Endothelial cell of umbilical vein (primary cell): ENCODE data around the gene ETNK1. TPM values are rescaled to one million over a fixed set of nuclear protein-coding genes. Genes with fewer than 3 reads are reported as not detected.
A peak's percentile ranks its signal among the peaks of the same experiment; 100 is the strongest.

Experiments
- BruUV-seq: library from RNA; stranded (reverse); fragments of 400-500 nt; replicated peaks from 2 replicates; lab custom pipeline; 2021; lab: Mats Ljungman, UMichigan
- CTCF ChIA-PET: fragments of 300-600, 350-600 bp; sonication (Branson Sonifier 250); formaldehyde crosslinking; loops from one replicate; lab custom pipeline; 2021; ENCODE audit warnings: antibody characterized with exemption, inconsistent platforms; lab: Charles Lee
- POLR2A ChIA-PET: fragments of 300-600, 350-600 bp; sonication (Branson Sonifier 250); formaldehyde crosslinking; loops from one replicate; lab custom pipeline; 2021; ENCODE audit warnings: antibody characterized with exemption, inconsistent platforms; lab: Charles Lee
- DNase-seq: peaks from one replicate; pipeline ENCODE4 v3.0.0-alpha.2; 2011; ENCODE audit warnings: low read depth, low spot score
- FAIRE-seq: peaks from 2 replicates; lab custom pipeline; 2011; peaks lifted over from hg19 to GRCh38; lab: Jason Lieb, UNC
- H2AFZ ChIP-seq: 2 replicates; pipeline ENCODE4 v1.6.0; 2012; ENCODE audit warnings: low read depth, low read length, control low read depth, inconsistent platforms
- H3K27ac ChIP-seq: 2 replicates; pipeline ENCODE4 v1.5.1; 2011; ENCODE audit warnings: low read depth, mild to moderate bottlenecking, control low read depth, low read length, moderate library complexity; ENCODE audit not compliant: insufficient read depth
- H3K27me3 ChIP-seq, 2 experiments: 2 replicates each; pipeline versions ENCODE4 v1.6.0 to v1.6.1; 2011; ENCODE audit warnings: low read length in 2 of 2, mixed read lengths in 1 of 2; ENCODE audit not compliant: control insufficient read depth in 2 of 2, insufficient read depth in 2 of 2
- H3K36me3 ChIP-seq, 2 experiments: 2 replicates in 1 of 2; 3 replicates in 1 of 2; pipeline ENCODE4 v1.5.1; 2011; ENCODE audit warnings: low read length in 2 of 2, mild to moderate bottlenecking in 1 of 2, moderate library complexity in 1 of 2; ENCODE audit not compliant: control insufficient read depth in 2 of 2, insufficient read depth in 2 of 2; ENCODE audit errors: extremely low read depth in 1 of 2
- H3K4me1 ChIP-seq: 3 replicates; pipeline ENCODE4 v1.5.1; 2011; ENCODE audit warnings: mild to moderate bottlenecking, low read length; ENCODE audit not compliant: control insufficient read depth, insufficient read depth; ENCODE audit errors: extremely low read depth
- H3K4me2 ChIP-seq: 2 replicates; pipeline ENCODE4 v1.6.1; 2011; ENCODE audit warnings: low read length, control low read depth, mixed read lengths; ENCODE audit not compliant: insufficient read depth
- H3K4me3 ChIP-seq, 3 experiments: fragments of 200-600 bp in 1 of 3; sonication (generic), shearing (Covaris generic) in 1 of 3; replicated peaks in 1 of 3; 2 replicates each; pipeline ENCODE4 v1.5.1; 2011 to 2016; ENCODE audit warnings: control low read depth in 3 of 3, low read length in 3 of 3, mild to moderate bottlenecking in 2 of 3, inconsistent platforms in 1 of 3, low read depth in 1 of 3, moderate library complexity in 1 of 3; ENCODE audit not compliant: insufficient read depth in 1 of 3
- H3K79me2 ChIP-seq: 2 replicates; pipeline ENCODE4 v1.6.0; 2012; ENCODE audit warnings: low read length, inconsistent platforms; ENCODE audit not compliant: control insufficient read depth, insufficient read depth
- H3K9ac ChIP-seq: replicated peaks from 2 replicates; pipeline ENCODE3; 2011; ENCODE audit warnings: low read length, control low read depth; ENCODE audit not compliant: insufficient read depth; ENCODE audit errors: extremely low read depth
- H3K9me1 ChIP-seq: replicated peaks from 3 replicates; pipeline ENCODE4 v1.6.0; 2011; ENCODE audit warnings: mild to moderate bottlenecking, low read length; ENCODE audit not compliant: control insufficient read depth, insufficient read depth; ENCODE audit errors: extremely low read depth
- H3K9me3 ChIP-seq: replicated peaks from 2 replicates; pipeline ENCODE4 v1.5.1; 2012; ENCODE audit warnings: low read length, inconsistent platforms; ENCODE audit not compliant: control insufficient read depth, insufficient read depth
- H4K20me1 ChIP-seq: replicated peaks from 2 replicates; pipeline ENCODE3; 2011; ENCODE audit warnings: mild to moderate bottlenecking, low read length; ENCODE audit not compliant: control insufficient read depth, insufficient read depth; ENCODE audit errors: extremely low read depth
- EZH2 ChIP-seq: IDR thresholded peaks from 2 replicates; pipeline ENCODE4 v1.6.1; 2012; ENCODE audit warnings: borderline replicate concordance, low read depth, mild to moderate bottlenecking, moderate library complexity, low read length, inconsistent platforms; ENCODE audit not compliant: severe bottlenecking
- FOS ChIP-seq: IDR thresholded peaks from 2 replicates; pipeline ENCODE4 v1.6.1; 2011; ENCODE audit warnings: mild to moderate bottlenecking, low read length, moderate library complexity, borderline replicate concordance; ENCODE audit not compliant: insufficient read depth
- JUN ChIP-seq: IDR thresholded peaks from 2 replicates; pipeline ENCODE4 v1.6.1; 2011; ENCODE audit warnings: borderline replicate concordance, low read depth; ENCODE audit not compliant: insufficient read length, insufficient read depth
- dilution Hi-C: fragments of 300-500 bp; cut with MboI; formaldehyde crosslinking; loops from one replicate; pipeline ENCODE4 v1.15.0; 2019; ENCODE audit warnings: low sequenced_read_pairs; ENCODE audit not compliant: extremely low pct_ligation_motif_present
- intact Hi-C: fragments of 100-400 bp; cut with micrococcal nuclease; formaldehyde crosslinking; loops from one replicate; pipeline ENCODE4 v1.10.0; 2022
- polyA plus RNA-seq, 4 experiments: library from polyadenylated mRNA; depleted of rRNA in 3 of 4; stranded (reverse) in 3 of 4; unstranded in 1 of 4; fragments of >200 nt; gene quantifications; 2 replicates each; pipeline versions ENCODE4 v1.2.1 to v1.2.3, GENCODE V29; 2011 to 2012; ENCODE audit warnings: missing spikeins in 1 of 4
- total RNA-seq: library from RNA; stranded (reverse); gene quantifications from 2 replicates; pipeline ENCODE4 v1.2.3, GENCODE V29; 2021
- TF ChIP-seq, protein P1 (sequence below): IDR thresholded peaks from 2 replicates; pipeline ENCODE4 v1.6.1; 2011; ENCODE audit not compliant: insufficient read depth, insufficient read length

ETNK1 gene
- total and polyA plus RNA-seq, 2 donors (not counting 3 experiments of a cell fraction or from before 2014, with no cell fraction given): 11.4 to 68.4 TPM

DNA sequence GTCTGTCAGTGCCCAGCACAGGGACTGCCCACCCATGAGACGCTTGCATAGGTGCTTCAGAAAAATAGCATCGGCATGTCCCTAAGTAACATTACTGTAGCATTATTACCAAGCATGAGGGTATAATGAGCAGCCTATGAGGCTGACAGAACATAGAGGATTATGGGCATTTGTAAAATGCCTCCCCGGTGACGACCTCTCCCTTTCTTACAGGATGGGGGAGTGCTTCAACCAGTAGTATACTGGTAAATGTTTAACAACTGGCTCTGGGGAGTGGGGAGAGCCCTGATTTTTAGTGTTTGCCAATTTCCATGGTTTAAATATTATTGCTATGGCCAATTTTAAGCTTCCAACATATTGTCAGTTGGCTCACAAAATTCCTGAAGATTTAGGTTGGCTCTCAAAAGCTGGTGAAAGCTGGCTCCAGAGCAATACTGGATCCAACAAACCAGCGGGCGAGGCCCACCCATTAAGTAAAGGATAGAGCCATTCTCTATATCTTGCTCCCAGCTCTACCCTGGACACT, 104.5 kb downstream of the ETNK1 start:
- no peak overlapping the region for H3K4me2 ChIP-seq
- ChIA-PET POLR2A (no interaction called here), CTCF (interaction anchor here (0.6 to 1.8 kb wide), 5 partner anchors 12 to 492 kb away, joined by 3 to 5 read pairs (median 3); no protein-coding TSS in a partner anchor)
- no peak overlapping the region for H2AFZ ChIP-seq
- dilution Hi-C loops (no loop called here), intact Hi-C loops (no loop called here)
- no peak overlapping the region for H3K27ac ChIP-seq
- no peaks in the 10 kb centered on the region for H3K27me3 ChIP-seq
- no peaks in the 10 kb centered on the region for H3K36me3 ChIP-seq
- TF ChIP-seq JUN (no peak), FOS (no peak)
- TF ChIP-seq, protein P1, sequence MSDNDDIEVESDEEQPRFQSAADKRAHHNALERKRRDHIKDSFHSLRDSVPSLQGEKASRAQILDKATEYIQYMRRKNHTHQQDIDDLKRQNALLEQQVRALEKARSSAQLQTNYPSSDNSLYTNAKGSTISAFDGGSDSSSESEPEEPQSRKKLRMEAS: no peak
- no TSS peak for BruUV-seq
- no peaks in the 10 kb centered on the region for H3K9me3 ChIP-seq
- no peaks in the 10 kb centered on the region for H3K79me2 ChIP-seq
- H3K9me1 ChIP-seq: no peaks in the 10 kb centered on the region
- no peak for DNase-seq
- H3K9ac ChIP-seq: no peak overlapping the region
- no peaks in the 10 kb centered on the region for H3K4me1 ChIP-seq
- no peak for FAIRE-seq
- H3K4me3 ChIP-seq: no peak overlapping the region
- H4K20me1 ChIP-seq: peaks cover 3% of the 10 kb centered on the region

DNA sequence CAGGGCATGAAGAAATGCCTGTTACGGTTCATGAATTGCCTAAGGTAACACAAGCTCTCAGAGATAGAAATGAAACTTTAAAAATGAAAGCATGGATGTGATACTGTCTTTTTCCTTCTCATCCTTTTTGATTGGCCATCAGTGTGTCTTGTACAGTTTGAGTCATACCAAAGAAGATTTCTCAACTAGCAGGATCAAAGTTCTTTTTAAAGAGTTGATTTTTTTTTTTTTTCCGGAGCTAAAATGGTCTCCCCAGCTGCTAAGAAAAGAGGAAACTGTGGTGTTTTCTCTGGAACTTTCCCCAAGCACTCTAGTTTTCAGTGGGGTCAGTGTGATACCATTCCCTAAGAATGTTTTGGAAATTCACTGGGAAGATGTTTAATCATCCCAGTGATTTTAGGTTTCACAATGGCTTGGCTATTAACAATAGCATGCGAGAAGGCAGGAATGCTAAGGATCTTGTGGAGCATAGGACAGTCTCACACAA, 105.0 kb downstream of the ETNK1 start:
- TF ChIP-seq JUN: no peak
- no peak for TF ChIP-seq EZH2
- ChIA-PET CTCF (interaction anchor here (1.1 to 1.8 kb wide), 3 partner anchors 13 to 491 kb away, joined by 3 to 5 read pairs (median 4); no protein-coding TSS in a partner anchor), POLR2A (interaction anchor here (0.6 kb wide), 1 partner anchor 59 kb away, joined by 3 read pairs; no protein-coding TSS in a partner anchor)
- H4K20me1 ChIP-seq: peaks cover 3% of the 10 kb centered on the region
- no peaks in the 10 kb centered on the region for H3K4me1 ChIP-seq
- no peaks in the 10 kb centered on the region for H3K79me2 ChIP-seq
- dilution Hi-C loops: no loop called here
- DNase-seq (peak; percentile 35), FAIRE-seq (no peak)
- H3K27ac ChIP-seq: no peak overlapping the region
- H3K4me2 ChIP-seq: no peak overlapping the region
- H3K9ac ChIP-seq: no peak overlapping the region
- no peaks in the 10 kb centered on the region for H3K27me3 ChIP-seq
- intact Hi-C loops: no loop called here
- H3K9me3 ChIP-seq: no peaks in the 10 kb centered on the region
- no peaks in the 10 kb centered on the region for H3K9me1 ChIP-seq
- H3K36me3 ChIP-seq: no peaks in the 10 kb centered on the region
- BruUV-seq: no TSS peak
- no peak overlapping the region for H2AFZ ChIP-seq
- no peak overlapping the region for H3K4me3 ChIP-seq
